ENCODE data around the gene ZNF28.
A peak's percentile ranks its signal among the peaks of the same experiment; 100 is the strongest.
"Not testable (repeated sequence)": the region's sequence is repeated elsewhere in the genome, so short reads cannot be mapped to it uniquely, and the experiment has no call there.

ZNF28 gene

DNA sequence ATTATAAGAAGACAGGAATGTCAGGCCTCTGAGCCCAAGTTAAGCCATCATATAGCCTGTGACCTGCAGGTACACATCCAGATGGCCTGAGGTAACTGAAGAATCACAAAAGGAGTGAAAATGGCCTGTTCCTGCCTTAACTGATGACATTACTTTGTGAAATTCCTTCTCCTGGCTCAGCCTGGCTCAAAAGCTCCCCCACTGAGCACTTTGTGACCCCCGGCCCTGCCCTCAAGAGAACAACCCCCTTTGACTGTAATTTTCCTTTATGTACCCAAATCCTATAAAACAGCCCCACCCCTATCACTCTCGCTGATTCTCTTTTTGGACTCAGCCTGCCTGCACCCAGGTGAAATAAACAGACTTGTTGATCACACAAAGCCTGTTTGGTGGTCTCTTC lies 65.0 kb downstream of the ZNF28 start:
- DNase-seq, result not testable (repeated sequence)

GRCh38 chr19:52749780-52750179 lies 71.7 kb downstream of the ZNF28 start:
- no peak for DNase-seq

DNA sequence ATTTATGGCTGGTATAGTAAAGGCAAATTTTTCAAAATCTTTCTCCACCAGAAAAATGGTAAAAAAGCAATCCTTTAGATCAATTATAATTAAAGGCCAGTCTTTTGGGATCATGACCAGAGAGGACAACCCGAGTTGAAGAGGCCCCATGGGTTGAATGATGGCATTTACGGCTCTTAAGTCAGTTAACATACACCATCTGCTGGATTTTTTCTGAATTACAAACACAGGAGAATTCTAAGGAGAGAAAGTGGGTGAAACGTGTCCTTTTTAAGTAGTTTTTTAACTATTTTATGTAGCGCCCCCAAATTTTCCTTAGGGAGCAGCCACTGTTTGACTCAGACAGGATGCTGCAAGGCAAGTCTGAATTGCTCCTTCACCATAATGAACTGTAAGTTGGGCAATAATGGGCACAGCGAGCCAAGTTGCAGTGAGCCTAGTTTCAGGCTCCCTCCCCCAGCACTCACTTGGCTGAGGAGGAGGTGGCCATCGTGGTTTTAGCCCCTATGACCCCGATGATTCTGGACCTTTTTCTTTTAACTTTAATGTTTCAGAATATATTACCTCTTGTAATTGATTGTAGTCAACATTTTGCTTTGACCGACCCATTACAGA lies 73.0 kb downstream of the ZNF28 start:
- DNase-seq, result peak; percentile 30

Data from central memory CD4-positive, alpha-beta T cell (primary cell).